Suppressor macrophage treated with lipopolysaccharide for 1 hour (primary cell): ENCODE results near the gene CACNA2D3.
"Not testable (repeated sequence)": the region's sequence is repeated elsewhere in the genome, so short reads cannot be mapped to it uniquely, and the experiment has no call there.

ENCODE experiments used
- DNase-seq, 3 donors: peaks; one replicate each; pipeline ENCODE4 v3.0.0-alpha.2; 2020 to 2022

CACNA2D3 gene

GRCh38 chr3:55064164-55064563 lies 941.8 kb downstream of the CACNA2D3 start:
- DNase-seq: no peak

GRCh38 chr3:55065331-55065730 lies 943.0 kb downstream of the CACNA2D3 start:
- DNase-seq: no peak

- no peak for DNase-seq
Measured at GRCh38 chr3:55066551-55067047, 944.2 kb downstream of the CACNA2D3 start.

GRCh38 chr3:55069950-55070349 lies 947.6 kb downstream of the CACNA2D3 start:
- DNase-seq: no peak

GRCh38 chr3:55074796-55075195 lies 952.4 kb downstream of the CACNA2D3 start:
- DNase-seq: no peak

GRCh38 chr3:55075846-55076245 lies 953.5 kb downstream of the CACNA2D3 start:
- no peak for DNase-seq

- DNase-seq: no peak
Measured at GRCh38 chr3:55077726-55078125, 955.4 kb downstream of the CACNA2D3 start.

GRCh38 chr3:55078876-55079275 lies 956.5 kb downstream of the CACNA2D3 start:
- DNase-seq: no peak

- DNase-seq: no peak
Measured at GRCh38 chr3:55085231-55085630, 962.9 kb downstream of the CACNA2D3 start.

GRCh38 chr3:55089211-55089610 lies 966.9 kb downstream of the CACNA2D3 start:
- DNase-seq: no peak

- no peak for DNase-seq
Measured at GRCh38 chr3:55090291-55090690, 967.9 kb downstream of the CACNA2D3 start.

GRCh38 chr3:55090746-55091145 lies 968.4 kb downstream of the CACNA2D3 start:
- DNase-seq: no peak

- no peak for DNase-seq
Measured at GRCh38 chr3:55091381-55092225, 969.3 kb downstream of the CACNA2D3 start.

GRCh38 chr3:55094676-55095075 lies 972.3 kb downstream of the CACNA2D3 start:
- no peak for DNase-seq

GRCh38 chr3:55097441-55097840 lies 975.1 kb downstream of the CACNA2D3 start:
- DNase-seq: no peak

GRCh38 chr3:55105647-55106046 lies 983.3 kb downstream of the CACNA2D3 start:
- no peak for DNase-seq

GRCh38 chr3:55107187-55107586 lies 984.8 kb downstream of the CACNA2D3 start:
- DNase-seq: no peak

- DNase-seq: not testable (repeated sequence)
Measured at GRCh38 chr3:55111906-55112305, 989.6 kb downstream of the CACNA2D3 start.

- no peak for DNase-seq
Measured at GRCh38 chr3:55118451-55118850, 996.1 kb downstream of the CACNA2D3 start.

- DNase-seq: no peak
Measured at GRCh38 chr3:55119268-55119667, 996.9 kb downstream of the CACNA2D3 start.

GRCh38 chr3:55122312-55122711 lies 1000.0 kb downstream of the CACNA2D3 start:
- DNase-seq: no peak
